CD4-positive, alpha-beta T cell (primary cell): ENCODE results near the gene ILK. TPM values are rescaled to one million over a fixed set of nuclear protein-coding genes. Genes with fewer than 3 reads are reported as not detected.

Experiments used
- ATAC-seq: fragments of 200-7000 bp; cut with Tn5 transposase; one replicate; pipeline ENCODE4 v1.10.0; 2022; ENCODE audit warnings: mild to moderate bottlenecking; ENCODE audit not compliant: poor library complexity
- CTCF ChIA-PET: fragments of 350-600 bp; sonication (Branson Sonifier 250); formaldehyde crosslinking; loops from one replicate; lab custom pipeline; 2021; ENCODE audit warnings: antibody characterized with exemption, inconsistent platforms; lab: Charles Lee
- POLR2A ChIA-PET: fragments of 350-600 bp; sonication (Branson Sonifier 250); formaldehyde crosslinking; loops from one replicate; lab custom pipeline; 2021; ENCODE audit warnings: antibody characterized with exemption, inconsistent platforms; lab: Charles Lee
- DNase-seq, 14 experiments: peaks; one replicate each; pipeline ENCODE4 v3.0.0-alpha.2; 2013 to 2020; ENCODE audit warnings: mixed read lengths in 2 of 14
- H3K27ac ChIP-seq, 2 donors: one replicate each; pipeline versions ENCODE4 v1.5.1 to v1.7.0; 2013; ENCODE audit warnings: low read length in 2 of 2, low read depth in 1 of 2, mild to moderate bottlenecking in 1 of 2
- H3K27me3 ChIP-seq, 2 experiments: 1 replicate in 1 of 2; 2 replicates in 1 of 2; pipeline versions ENCODE4 v1.6.1 to v1.7.0; 2013; ENCODE audit warnings: low read length in 2 of 2, control low read depth in 1 of 2, mild to moderate bottlenecking in 1 of 2, moderate library complexity in 1 of 2; ENCODE audit not compliant: insufficient read depth in 2 of 2, control insufficient read depth in 1 of 2
- H3K36me3 ChIP-seq: one replicate; pipeline ENCODE4 v1.6.1; 2013; ENCODE audit warnings: low read length, control low read depth; ENCODE audit not compliant: insufficient read depth
- H3K4me1 ChIP-seq: one replicate; pipeline ENCODE4 v1.6.1; 2013; ENCODE audit warnings: low read length, control low read depth; ENCODE audit not compliant: insufficient read depth
- H3K4me3 ChIP-seq: one replicate; pipeline ENCODE4 v1.5.1; 2013; ENCODE audit warnings: mild to moderate bottlenecking, low read length, moderate library complexity
- H3K9me3 ChIP-seq, 2 experiments: 1 replicate in 1 of 2; 2 replicates in 1 of 2; pipeline versions ENCODE4 v1.6.1 to v1.7.0; 2013; ENCODE audit warnings: low read length in 2 of 2, mild to moderate bottlenecking in 2 of 2, control low read depth in 1 of 2, moderate library complexity in 1 of 2; ENCODE audit not compliant: control insufficient read depth in 1 of 2, insufficient read depth in 1 of 2
- H3K27ac Mint-ChIP-seq: one replicate; pipeline ENCODE4 v1.8.0; 2020; ENCODE audit warnings: mixed read lengths
- H3K27me3 Mint-ChIP-seq: one replicate; pipeline ENCODE4 v1.8.0; 2021; ENCODE audit warnings: mixed read lengths
- H3K36me3 Mint-ChIP-seq: one replicate; pipeline ENCODE4 v1.8.0; 2021; ENCODE audit warnings: low read depth, mixed read lengths
- H3K4me1 Mint-ChIP-seq: one replicate; pipeline ENCODE4 v1.8.0; 2021; ENCODE audit warnings: low read depth, mixed read lengths
- H3K4me3 Mint-ChIP-seq: one replicate; pipeline ENCODE4 v1.8.0; 2020; ENCODE audit warnings: mild to moderate bottlenecking, mixed read lengths
- H3K9me3 Mint-ChIP-seq: one replicate; pipeline ENCODE4 v1.8.0; 2020; ENCODE audit warnings: mixed read lengths
- CTCF ChIP-seq: fragments of 200-600 bp; IDR thresholded peaks from one replicate; pipeline ENCODE4 v1.8.0; 2022; ENCODE audit warnings: antibody characterized with exemption, mild to moderate bottlenecking
- intact Hi-C, 2 experiments: fragments of 100-400 bp; cut with DNase I in 1 of 2; cut with micrococcal nuclease in 1 of 2; formaldehyde crosslinking; loops; one replicate each; pipeline versions ENCODE4 v1.15.1 to v1.9.0; 2023 to 2025; cut with DNase I, micrococcal nuclease
- total RNA-seq, 174 experiments: library from RNA in 2 of 174; stranded (reverse) in 2 of 174; gene quantifications; one replicate each; pipeline ENCODE4 v1.2.3 and lab custom pipeline; 2021 to 2026

The ILK gene
- total RNA-seq, 2 experiments from 2014 or later = 19.2 to 21.0 TPM

GRCh38 chr11:6632116-6633073 lies 28.8 kb downstream of the ILK start:
- Histone ChIP-seq H3K27ac (no peak overlapping the region), H3K4me1 (peaks cover 12% of the 10 kb centered on the region), H3K27me3 (no peaks in the 10 kb centered on the region), H3K36me3 (peaks cover 2% of the 10 kb centered on the region), H3K9me3 (no peaks in the 10 kb centered on the region), H3K4me3 (no peak overlapping the region)
- Mint-ChIP-seq H3K36me3 (peaks cover 22% of the 10 kb centered on the region), H3K27ac (no peak overlapping the region), H3K9me3 (no peaks in the 10 kb centered on the region), H3K27me3 (no peaks in the 10 kb centered on the region), H3K4me1 (peaks cover 11% of the 10 kb centered on the region), H3K4me3 (no peak overlapping the region)
- no peak for TF ChIP-seq CTCF
- POLR2A ChIA-PET = interaction anchor here (0.9 to 1.9 kb wide), 2 partner anchors 21 to 51 kb away, joined by 4 to 5 read pairs; partner anchors contain the start of genes MRPL17 and TAF10
- DNase-seq (no peak), ATAC-seq (no peak)
- CTCF ChIA-PET = interaction anchor here (1.0 kb wide), 1 partner anchor 35 kb away, joined by 3 read pairs; no protein-coding TSS in a partner anchor
- intact Hi-C loops = no loop called here

- no peak for TF ChIP-seq CTCF
- POLR2A ChIA-PET = no interaction called here
- Mint-ChIP-seq H3K27me3 (no peaks in the 10 kb centered on the region), H3K27ac (no peak overlapping the region), H3K4me1 (no peaks in the 10 kb centered on the region), H3K4me3 (no peak overlapping the region), H3K9me3 (no peaks in the 10 kb centered on the region), H3K36me3 (peaks cover 9% of the 10 kb centered on the region)
- no peaks in the 10 kb centered on the region for H3K9me3 ChIP-seq
- no peaks in the 10 kb centered on the region for H3K27me3 ChIP-seq
- no peak overlapping the region for H3K27ac ChIP-seq
- H3K4me3 ChIP-seq = no peak overlapping the region
- CTCF ChIA-PET = no interaction called here
- intact Hi-C loops = no loop called here
- peaks cover 4% of the 10 kb centered on the region for H3K4me1 ChIP-seq
- no peak for ATAC-seq
- DNase-seq = no peak
- peaks cover 2% of the 10 kb centered on the region for H3K36me3 ChIP-seq
Observed at GRCh38 chr11:6633422-6634408, 30.1 kb downstream of the ILK start.

GRCh38 chr11:6634534-6634933 lies 31.0 kb downstream of the ILK start:
- H3K27me3 ChIP-seq = no peaks in the 10 kb centered on the region
- no peaks in the 10 kb centered on the region for H3K27me3 Mint-ChIP-seq
- peaks cover 10% of the 10 kb centered on the region for H3K36me3 Mint-ChIP-seq
- ATAC-seq (no peak), DNase-seq (no peak)
- H3K27ac ChIP-seq = no peak overlapping the region
- no peak overlapping the region for H3K4me3 ChIP-seq
- H3K36me3 ChIP-seq = peaks cover 4% of the 10 kb centered on the region
- no peak overlapping the region for H3K4me3 Mint-ChIP-seq
- TF ChIP-seq CTCF = no peak
- H3K27ac Mint-ChIP-seq = no peak overlapping the region
- H3K4me1 Mint-ChIP-seq = no peaks in the 10 kb centered on the region
- POLR2A ChIA-PET = no interaction called here
- H3K9me3 Mint-ChIP-seq = no peaks in the 10 kb centered on the region
- H3K4me1 ChIP-seq = peaks cover 4% of the 10 kb centered on the region
- intact Hi-C loops = no loop called here
- H3K9me3 ChIP-seq = no peaks in the 10 kb centered on the region
- CTCF ChIA-PET = no interaction called here
